K562 (cell line): ENCODE data around the gene EPS8. TPM values are rescaled to one million over a fixed set of nuclear protein-coding genes. Genes with fewer than 3 reads are reported as not detected.

Source experiments
- ATAC-seq: fragments of 200-7000 bp; cut with Tn5 transposase; 3 replicates; pipeline ENCODE4 v1.9.1; 2020; ENCODE audit warnings: moderate library complexity
- BruUV-seq: library from RNA; stranded (reverse); fragments of 400-500 nt; replicated peaks from 2 replicates; lab custom pipeline; 2021; lab: Mats Ljungman, UMichigan
- CTCF ChIA-PET: fragments of 300-600 bp; formaldehyde crosslinking; extraction: SDS; loops from one replicate; lab custom pipeline; 2021; ENCODE audit warnings: low intra/inter-chr PET ratio; lab: Yijun Ruan, JAX
- POLR2A ChIA-PET: fragments of 300-600, 350-650 bp; sonication (Branson Sonifier 250); formaldehyde crosslinking; extraction: SDS; loops from one replicate; lab custom pipeline; 2021; ENCODE audit warnings: antibody characterized with exemption, inconsistent platforms; lab: Yijun Ruan, JAX
- DNase-seq, 4 experiments: peaks; one replicate each; pipeline versions ENCODE4 v3.0.0 to v3.0.0-alpha.2; 2011 to 2018; ENCODE audit warnings: low spot score in 3 of 4, mixed read lengths in 3 of 4; ENCODE audit errors: extremely low read depth in 1 of 4
- FAIRE-seq: peaks from 2 replicates; lab custom pipeline; 2011; peaks lifted over from hg19 to GRCh38; lab: Jason Lieb, UNC
- H2AFZ ChIP-seq: 2 replicates; pipeline ENCODE4 v1.6.0; 2011; ENCODE audit warnings: low read depth, low read length, control low read depth, inconsistent platforms
- H3K27ac ChIP-seq: fragments of 200-600 bp; 3 replicates; pipeline ENCODE4 v1.8.0; 2011; ENCODE audit warnings: low read depth, mild to moderate bottlenecking, control low read depth, inconsistent platforms, low read length, moderate library complexity, mixed read lengths; ENCODE audit errors: extremely low read depth
- H3K27me3 ChIP-seq, 2 experiments: fragments of 300-600 bp in 1 of 2; 2 replicates in 1 of 2; 3 replicates in 1 of 2; pipeline versions ENCODE4 v1.6.0 to v1.8.0; 2011; ENCODE audit warnings: inconsistent platforms in 2 of 2, low read length in 2 of 2, mild to moderate bottlenecking in 1 of 2, mixed read lengths in 1 of 2, moderate library complexity in 1 of 2; ENCODE audit not compliant: control insufficient read depth in 2 of 2, insufficient read depth in 2 of 2
- H3K36me3 ChIP-seq: fragments of 300-600 bp; 3 replicates; pipeline ENCODE4 v1.8.0; 2011; ENCODE audit warnings: mild to moderate bottlenecking, low read length, inconsistent platforms; ENCODE audit not compliant: control insufficient read depth, insufficient read depth
- H3K4me1 ChIP-seq, 2 experiments: fragments of 200-600 bp in 1 of 2; replicated peaks in 1 of 2; 2 replicates in 1 of 2; 3 replicates in 1 of 2; pipeline versions ENCODE4 v1.5.1 to v1.8.0; 2011; ENCODE audit warnings: inconsistent platforms in 2 of 2, low read length in 2 of 2, mild to moderate bottlenecking in 1 of 2, mixed read lengths in 1 of 2, moderate library complexity in 1 of 2; ENCODE audit not compliant: control insufficient read depth in 2 of 2, insufficient read depth in 2 of 2
- H3K4me2 ChIP-seq: 2 replicates; pipeline ENCODE4 v1.6.1; 2011; ENCODE audit warnings: low read length, control low read depth, inconsistent platforms, mixed read lengths; ENCODE audit not compliant: insufficient read depth
- H3K4me3 ChIP-seq: fragments of 200-600 bp; sonication (generic), shearing (Covaris generic); 2 replicates; pipeline ENCODE4 v1.5.1; 2016; ENCODE audit warnings: control low read depth, inconsistent platforms
- H3K79me2 ChIP-seq: fragments of 200-600 bp; 3 replicates; pipeline ENCODE4 v1.8.0; 2011; ENCODE audit warnings: low read length, inconsistent platforms; ENCODE audit not compliant: control insufficient read depth, insufficient read depth
- H3K9ac ChIP-seq, 2 experiments: 2 replicates each; pipeline versions ENCODE4 v1.6.0 to v1.6.1; 2011; ENCODE audit warnings: low read depth in 2 of 2, low read length in 2 of 2, control low read depth in 1 of 2, inconsistent platforms in 1 of 2, mild to moderate bottlenecking in 1 of 2, mixed read lengths in 1 of 2; ENCODE audit not compliant: insufficient read depth in 1 of 2
- H3K9me1 ChIP-seq: one replicate; pipeline ENCODE4 v1.6.0; 2011; ENCODE audit warnings: inconsistent platforms, mild to moderate bottlenecking, low read length, moderate library complexity; ENCODE audit not compliant: control insufficient read depth, insufficient read depth
- H3K9me3 ChIP-seq: replicated peaks from 2 replicates; pipeline ENCODE4 v1.5.1; 2011; ENCODE audit warnings: low read depth, low read length, inconsistent platforms; ENCODE audit not compliant: control insufficient read depth, insufficient read depth
- H4K20me1 ChIP-seq: replicated peaks from 2 replicates; pipeline ENCODE4 v1.6.1; 2011; ENCODE audit warnings: low read length, inconsistent platforms, mixed read lengths; ENCODE audit not compliant: control insufficient read depth, insufficient read depth
- CCNT2 ChIP-seq: IDR thresholded peaks from 2 replicates; pipeline ENCODE4 v1.6.1; 2011; ENCODE audit warnings: borderline replicate concordance, low read depth, mild to moderate bottlenecking, moderate library complexity, mixed read lengths, low read length; ENCODE audit not compliant: insufficient read length; ENCODE audit errors: extremely low read depth
- CEBPB ChIP-seq: fragments of 450-650 bp; IDR thresholded peaks from 2 replicates; pipeline ENCODE4 v1.6.1; 2016; ENCODE audit warnings: missing genetic modification characterization, missing compliant biosample characterization
- CHD1 ChIP-seq: fragments of 200-600 bp; sonication (generic); IDR thresholded peaks from one replicate; pipeline ENCODE4 v1.6.1; 2012; ENCODE audit warnings: mild to moderate bottlenecking, moderate library complexity, low read length, inconsistent platforms
- GTF2E2 ChIP-seq: fragments of 200-800 bp; sonication (Bioruptor generic); IDR thresholded peaks from 2 replicates; pipeline ENCODE4 v1.6.1; 2016; ENCODE audit warnings: missing genetic modification characterization, missing compliant biosample characterization
- HNRNPUL1 ChIP-seq: fragments of 200-400 bp; formaldehyde crosslinking; IDR thresholded peaks from 2 replicates; pipeline ENCODE4 v1.6.1; 2017; ENCODE audit warnings: low read length
- KAT2B ChIP-seq: IDR thresholded peaks from one replicate; pipeline ENCODE4 v1.6.1; 2012; ENCODE audit warnings: low read depth, mild to moderate bottlenecking, control low read depth, inconsistent platforms, low read length, moderate library complexity
- MBD2 ChIP-seq: sonication (generic); IDR thresholded peaks from 2 replicates; pipeline ENCODE4 v1.6.1; 2016; ENCODE audit warnings: low read depth, borderline replicate concordance
- MCM2 ChIP-seq: fragments of 450-650 bp; IDR thresholded peaks from 2 replicates; pipeline ENCODE4 v1.6.1; 2017; ENCODE audit warnings: low read depth, mild to moderate bottlenecking
- SMARCA4 ChIP-seq: fragments of 450-650 bp; IDR thresholded peaks from 2 replicates; pipeline ENCODE4 v1.6.1; 2016
- WGBS: fragments of 100-300 bp; shearing (Covaris generic); methylation state at CpG from one replicate; pipeline ENCODE4 v1.1.6; 2016; ENCODE audit warnings: low coverage, mixed read lengths; ENCODE audit not compliant: insufficient coverage; ENCODE audit errors: missing lambda C conversion rate; 5-methylcytosine and 5-hydroxymethylcytosine counted together
- in situ Hi-C: fragments of 300-500 bp; cut with MboI; formaldehyde crosslinking; loops from 4 replicates; pipeline ENCODE4 v1.15.0; 2018; ENCODE audit warnings: inconsistent platforms, mixed read lengths
- intact Hi-C: fragments of 100-400 bp; cut with micrococcal nuclease; formaldehyde crosslinking; loops from 2 replicates; pipeline ENCODE4 v1.14.2; 2022
- polyA plus RNA-seq, 8 experiments: library from polyadenylated mRNA; depleted of rRNA in 4 of 8; stranded (reverse) in 5 of 8; unstranded in 3 of 8; fragments of >200 nt; fragmentation: Nextera tagmentation in 2 of 8; fragmentation: Illumina TruSeq in 1 of 8; extraction: Ambion mirVana in 2 of 8; extraction: Trizol in 1 of 8; gene quantifications; 2 replicates each; pipeline versions ENCODE4 v1.2.1 to v1.2.3, GENCODE V29; 2011 to 2014; ENCODE audit warnings: inconsistent platforms in 1 of 8, missing spikeins in 1 of 8
- total RNA-seq, 7 experiments: library from RNA; depleted of rRNA in 6 of 7; stranded (reverse); fragments of >200 nt in 6 of 7; fragmentation: Illumina TruSeq in 2 of 7; extraction: Trizol in 2 of 7; gene quantifications; 2 replicates each; pipeline versions ENCODE4 v1.2.1 to v1.2.3, GENCODE V29; 2011 to 2021; ENCODE audit warnings: low replicate concordance in 1 of 7
- TF ChIP-seq, protein P1 (sequence below): conservative IDR thresholded peaks from 2 replicates; pipeline ENCODE4 v1.6.1; 2011; ENCODE audit warnings: low read depth, mild to moderate bottlenecking, low read length; ENCODE audit not compliant: control insufficient read depth
- TF ChIP-seq, protein P2 (sequence below): sonication (generic); formaldehyde crosslinking; IDR thresholded peaks from 2 replicates; pipeline ENCODE4 v1.8.0; 2022; ENCODE audit warnings: mild to moderate bottlenecking, missing genetic modification reagents, borderline replicate concordance
- TF ChIP-seq, protein P3 (sequence below): sonication (generic); formaldehyde crosslinking; IDR thresholded peaks from 2 replicates; pipeline ENCODE4 v1.8.1; 2022; ENCODE audit warnings: missing genetic modification reagents
- TF ChIP-seq, protein P4 (sequence below): fragments of 450-650 bp; IDR thresholded peaks from 2 replicates; pipeline ENCODE4 v1.6.1; 2016; ENCODE audit warnings: mild to moderate bottlenecking
- TF ChIP-seq, protein P5 (sequence below): IDR thresholded peaks from 3 replicates; pipeline ENCODE4 v1.6.1; 2011; ENCODE audit warnings: borderline replicate concordance, mild to moderate bottlenecking; ENCODE audit not compliant: insufficient read length, insufficient read depth

The EPS8 gene
- total and polyA plus RNA-seq, 9 of the 15 experiments (the other 6 are each of a cell fraction or from before 2014, with no cell fraction given), result 0.10 to 1.9 (median 0.33) TPM

DNA sequence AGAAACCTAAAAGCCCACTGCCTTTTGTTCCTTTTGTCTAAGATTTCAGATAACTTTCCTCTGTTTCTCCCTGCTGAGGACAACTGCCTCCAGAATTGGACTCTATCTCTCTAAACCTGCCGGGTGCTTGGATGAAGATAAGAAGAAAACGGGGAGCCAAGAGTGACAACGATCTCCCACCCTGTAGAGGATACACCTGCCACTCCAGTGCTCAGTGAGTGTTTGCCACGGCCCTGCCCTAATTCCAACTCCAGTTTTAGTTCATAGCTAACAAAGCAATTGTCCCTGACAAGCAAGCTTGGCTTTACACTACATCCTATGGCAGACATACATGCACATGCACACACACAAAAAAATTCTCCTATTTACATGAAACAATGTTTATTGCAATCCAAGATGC lies 39.3 kb downstream of the EPS8 start:
- no TSS peak for BruUV-seq
- H3K4me1 ChIP-seq, result no peaks in the 10 kb centered on the region
- intact Hi-C loops, result no loop called here
- ChIA-PET CTCF (no interaction called here), POLR2A (no interaction called here)
- FAIRE-seq (no peak), DNase-seq (no peak), ATAC-seq (no peak)
- no peaks in the 10 kb centered on the region for H3K9me1 ChIP-seq
- no peak overlapping the region for H3K4me3 ChIP-seq
- no peak overlapping the region for H3K27ac ChIP-seq
- no peaks in the 10 kb centered on the region for H3K79me2 ChIP-seq
- no peaks in the 10 kb centered on the region for H4K20me1 ChIP-seq
- WGBS, result 0% methylated on average over 4 of the region's 4 CpGs
- H2AFZ ChIP-seq, result no peak overlapping the region
- in situ Hi-C loops, result no loop called here
- H3K9ac ChIP-seq, result no peak overlapping the region
- no peaks in the 10 kb centered on the region for H3K36me3 ChIP-seq
- H3K4me2 ChIP-seq, result no peak overlapping the region
- H3K9me3 ChIP-seq, result no peaks in the 10 kb centered on the region
- no peaks in the 10 kb centered on the region for H3K27me3 ChIP-seq
- TF ChIP-seq HNRNPUL1, result no peak
- TF ChIP-seq, protein P1, sequence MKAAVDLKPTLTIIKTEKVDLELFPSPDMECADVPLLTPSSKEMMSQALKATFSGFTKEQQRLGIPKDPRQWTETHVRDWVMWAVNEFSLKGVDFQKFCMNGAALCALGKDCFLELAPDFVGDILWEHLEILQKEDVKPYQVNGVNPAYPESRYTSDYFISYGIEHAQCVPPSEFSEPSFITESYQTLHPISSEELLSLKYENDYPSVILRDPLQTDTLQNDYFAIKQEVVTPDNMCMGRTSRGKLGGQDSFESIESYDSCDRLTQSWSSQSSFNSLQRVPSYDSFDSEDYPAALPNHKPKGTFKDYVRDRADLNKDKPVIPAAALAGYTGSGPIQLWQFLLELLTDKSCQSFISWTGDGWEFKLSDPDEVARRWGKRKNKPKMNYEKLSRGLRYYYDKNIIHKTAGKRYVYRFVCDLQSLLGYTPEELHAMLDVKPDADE, result no peak
- TF ChIP-seq SMARCA4, result no peak
- TF ChIP-seq, protein P2, sequence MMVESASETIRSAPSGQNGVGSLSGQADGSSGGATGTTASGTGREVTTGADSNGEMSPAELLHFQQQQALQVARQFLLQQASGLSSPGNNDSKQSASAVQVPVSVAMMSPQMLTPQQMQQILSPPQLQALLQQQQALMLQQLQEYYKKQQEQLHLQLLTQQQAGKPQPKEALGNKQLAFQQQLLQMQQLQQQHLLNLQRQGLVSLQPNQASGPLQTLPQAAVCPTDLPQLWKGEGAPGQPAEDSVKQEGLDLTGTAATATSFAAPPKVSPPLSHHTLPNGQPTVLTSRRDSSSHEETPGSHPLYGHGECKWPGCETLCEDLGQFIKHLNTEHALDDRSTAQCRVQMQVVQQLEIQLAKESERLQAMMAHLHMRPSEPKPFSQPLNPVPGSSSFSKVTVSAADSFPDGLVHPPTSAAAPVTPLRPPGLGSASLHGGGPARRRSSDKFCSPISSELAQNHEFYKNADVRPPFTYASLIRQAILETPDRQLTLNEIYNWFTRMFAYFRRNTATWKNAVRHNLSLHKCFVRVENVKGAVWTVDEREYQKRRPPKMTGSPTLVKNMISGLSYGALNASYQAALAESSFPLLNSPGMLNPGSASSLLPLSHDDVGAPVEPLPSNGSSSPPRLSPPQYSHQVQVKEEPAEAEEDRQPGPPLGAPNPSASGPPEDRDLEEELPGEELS (CRISPR knock-in tag), result no peak
- TF ChIP-seq KAT2B, result no peak
- no peak for TF ChIP-seq CEBPB (tag)
- TF ChIP-seq, protein P3, sequence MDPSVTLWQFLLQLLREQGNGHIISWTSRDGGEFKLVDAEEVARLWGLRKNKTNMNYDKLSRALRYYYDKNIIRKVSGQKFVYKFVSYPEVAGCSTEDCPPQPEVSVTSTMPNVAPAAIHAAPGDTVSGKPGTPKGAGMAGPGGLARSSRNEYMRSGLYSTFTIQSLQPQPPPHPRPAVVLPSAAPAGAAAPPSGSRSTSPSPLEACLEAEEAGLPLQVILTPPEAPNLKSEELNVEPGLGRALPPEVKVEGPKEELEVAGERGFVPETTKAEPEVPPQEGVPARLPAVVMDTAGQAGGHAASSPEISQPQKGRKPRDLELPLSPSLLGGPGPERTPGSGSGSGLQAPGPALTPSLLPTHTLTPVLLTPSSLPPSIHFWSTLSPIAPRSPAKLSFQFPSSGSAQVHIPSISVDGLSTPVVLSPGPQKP (CRISPR knock-in tag), result no peak
- TF ChIP-seq MCM2, result no peak
- TF ChIP-seq, protein P4, sequence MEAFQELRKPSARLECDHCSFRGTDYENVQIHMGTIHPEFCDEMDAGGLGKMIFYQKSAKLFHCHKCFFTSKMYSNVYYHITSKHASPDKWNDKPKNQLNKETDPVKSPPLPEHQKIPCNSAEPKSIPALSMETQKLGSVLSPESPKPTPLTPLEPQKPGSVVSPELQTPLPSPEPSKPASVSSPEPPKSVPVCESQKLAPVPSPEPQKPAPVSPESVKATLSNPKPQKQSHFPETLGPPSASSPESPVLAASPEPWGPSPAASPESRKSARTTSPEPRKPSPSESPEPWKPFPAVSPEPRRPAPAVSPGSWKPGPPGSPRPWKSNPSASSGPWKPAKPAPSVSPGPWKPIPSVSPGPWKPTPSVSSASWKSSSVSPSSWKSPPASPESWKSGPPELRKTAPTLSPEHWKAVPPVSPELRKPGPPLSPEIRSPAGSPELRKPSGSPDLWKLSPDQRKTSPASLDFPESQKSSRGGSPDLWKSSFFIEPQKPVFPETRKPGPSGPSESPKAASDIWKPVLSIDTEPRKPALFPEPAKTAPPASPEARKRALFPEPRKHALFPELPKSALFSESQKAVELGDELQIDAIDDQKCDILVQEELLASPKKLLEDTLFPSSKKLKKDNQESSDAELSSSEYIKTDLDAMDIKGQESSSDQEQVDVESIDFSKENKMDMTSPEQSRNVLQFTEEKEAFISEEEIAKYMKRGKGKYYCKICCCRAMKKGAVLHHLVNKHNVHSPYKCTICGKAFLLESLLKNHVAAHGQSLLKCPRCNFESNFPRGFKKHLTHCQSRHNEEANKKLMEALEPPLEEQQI, result no peak
- no peak for TF ChIP-seq CHD1
- no peak for TF ChIP-seq MBD2
- no peak for TF ChIP-seq CCNT2
- TF ChIP-seq, protein P5, sequence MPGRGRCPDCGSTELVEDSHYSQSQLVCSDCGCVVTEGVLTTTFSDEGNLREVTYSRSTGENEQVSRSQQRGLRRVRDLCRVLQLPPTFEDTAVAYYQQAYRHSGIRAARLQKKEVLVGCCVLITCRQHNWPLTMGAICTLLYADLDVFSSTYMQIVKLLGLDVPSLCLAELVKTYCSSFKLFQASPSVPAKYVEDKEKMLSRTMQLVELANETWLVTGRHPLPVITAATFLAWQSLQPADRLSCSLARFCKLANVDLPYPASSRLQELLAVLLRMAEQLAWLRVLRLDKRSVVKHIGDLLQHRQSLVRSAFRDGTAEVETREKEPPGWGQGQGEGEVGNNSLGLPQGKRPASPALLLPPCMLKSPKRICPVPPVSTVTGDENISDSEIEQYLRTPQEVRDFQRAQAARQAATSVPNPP, result no peak
- no peak for TF ChIP-seq GTF2E2 (tag)
